Measurements from ENCODE around the gene PLPP7.
"Not testable (repeated sequence)": the region's sequence is repeated elsewhere in the genome, so short reads cannot be mapped to it uniquely, and the experiment has no call there.

PLPP7 gene

GRCh38 chr9:131260751-131261452 lies 28.6 kb upstream of the PLPP7 start:
- Mint-ChIP-seq H3K9me3 (no peaks in the 10 kb centered on the region), H3K4me3 (no peak overlapping the region), H3K27ac (peak overlapping the region; percentile 97), H3K36me3 (peaks cover 92% of the 10 kb centered on the region), H3K4me1 (peaks cover 67% of the 10 kb centered on the region)
- ATAC-seq (no peak), DNase-seq (ENCODE audit: low spot score in 2 of 2) (no peak)

GRCh38 chr9:131262327-131263032 lies 27.0 kb upstream of the PLPP7 start:
- Mint-ChIP-seq H3K9me3 (no peaks in the 10 kb centered on the region), H3K36me3 (peaks cover 96% of the 10 kb centered on the region), H3K4me1 (peaks cover 68% of the 10 kb centered on the region), H3K27ac (peak overlapping the region; percentile 97), H3K4me3 (no peak overlapping the region)
- ATAC-seq (no peak), DNase-seq (ENCODE audit: low spot score in 2 of 2) (no peak)

- H3K9me3 Mint-ChIP-seq; ATAC-seq; H3K4me3 Mint-ChIP-seq; DNase-seq (ENCODE audit: low spot score in 2 of 2): not testable (repeated sequence)
- H3K36me3 Mint-ChIP-seq: peaks cover 91% of the 10 kb centered on the region
- H3K4me1 Mint-ChIP-seq: peaks cover 64% of the 10 kb centered on the region
- H3K27ac Mint-ChIP-seq: peak overlapping the region; percentile 97
Measured at GRCh38 chr9:131263033-131263343, 26.5 kb upstream of the PLPP7 start.

GRCh38 chr9:131263701-131264100 lies 25.8 kb upstream of the PLPP7 start:
- H3K36me3 Mint-ChIP-seq: peaks cover 87% of the 10 kb centered on the region

GRCh38 chr9:131264231-131264630 lies 25.3 kb upstream of the PLPP7 start:
- peak overlapping the region; percentile 97 for H3K27ac Mint-ChIP-seq
- H3K4me1 Mint-ChIP-seq: peaks cover 71% of the 10 kb centered on the region
- DNase-seq (ENCODE audit: low spot score in 2 of 2) (no peak), ATAC-seq (peak; percentile 43)
- H3K36me3 Mint-ChIP-seq: peaks cover 87% of the 10 kb centered on the region
- H3K4me3 Mint-ChIP-seq: peak overlapping the region; percentile 98
- no peaks in the 10 kb centered on the region for H3K9me3 Mint-ChIP-seq

More at GRCh38 chr9:131263701-131264100, 25.8 kb upstream of the PLPP7 start:
- no peak for ATAC-seq
- H3K4me3 Mint-ChIP-seq: peak overlapping the region; percentile 98
- H3K4me1 Mint-ChIP-seq: peaks cover 68% of the 10 kb centered on the region
- no peak for DNase-seq (ENCODE audit: low spot score in 2 of 2)
- peak overlapping the region; percentile 97 for H3K27ac Mint-ChIP-seq
- no peaks in the 10 kb centered on the region for H3K9me3 Mint-ChIP-seq

- Mint-ChIP-seq H3K27ac (peak overlapping the region; percentile 97), H3K4me1 (peaks cover 78% of the 10 kb centered on the region), H3K36me3 (peaks cover 84% of the 10 kb centered on the region), H3K9me3 (no peaks in the 10 kb centered on the region), H3K4me3 (peak overlapping the region; percentile 98)
- DNase-seq (ENCODE audit: low spot score in 2 of 2) (no peak), ATAC-seq (peak; percentile 41)
Measured at GRCh38 chr9:131266266-131267229, 23.0 kb upstream of the PLPP7 start.

GRCh38 chr9:131270171-131271015 lies 19.1 kb upstream of the PLPP7 start:
- peaks cover 83% of the 10 kb centered on the region for H3K36me3 Mint-ChIP-seq
- peaks cover 70% of the 10 kb centered on the region for H3K4me1 Mint-ChIP-seq
- H3K27ac Mint-ChIP-seq: peak overlapping the region; percentile 97

GRCh38 chr9:131271016-131271273 lies 18.6 kb upstream of the PLPP7 start:
- not testable (repeated sequence) for ATAC-seq; DNase-seq (ENCODE audit: low spot score in 2 of 2); H3K9me3 Mint-ChIP-seq
- peaks cover 67% of the 10 kb centered on the region for H3K4me1 Mint-ChIP-seq
- peaks cover 86% of the 10 kb centered on the region for H3K36me3 Mint-ChIP-seq
- H3K27ac Mint-ChIP-seq: peak overlapping the region; percentile 97
- peak overlapping the region; percentile 98 for H3K4me3 Mint-ChIP-seq

More at GRCh38 chr9:131270171-131271015, 19.1 kb upstream of the PLPP7 start:
- peak in 1 of 2 donors; percentile 76 for DNase-seq (ENCODE audit: low spot score in 2 of 2)
- ATAC-seq: peak; percentile 36
- Mint-ChIP-seq H3K4me3 (peak overlapping the region; percentile 98), H3K9me3 (no peaks in the 10 kb centered on the region)

- peak overlapping the region; percentile 97 for H3K27ac Mint-ChIP-seq
- H3K4me3 Mint-ChIP-seq: peak overlapping the region; percentile 98
- DNase-seq (ENCODE audit: low spot score in 2 of 2): no peak
- no peaks in the 10 kb centered on the region for H3K9me3 Mint-ChIP-seq
- ATAC-seq: no peak
- peaks cover 61% of the 10 kb centered on the region for H3K4me1 Mint-ChIP-seq
- peaks cover 86% of the 10 kb centered on the region for H3K36me3 Mint-ChIP-seq
Measured at GRCh38 chr9:131271506-131271931, 18.0 kb upstream of the PLPP7 start.

GRCh38 chr9:131272212-131272611 lies 17.3 kb upstream of the PLPP7 start:
- Mint-ChIP-seq H3K9me3 (no peaks in the 10 kb centered on the region), H3K4me1 (peaks cover 54% of the 10 kb centered on the region), H3K4me3 (peak overlapping the region; percentile 98), H3K36me3 (peaks cover 79% of the 10 kb centered on the region), H3K27ac (peak overlapping the region; percentile 97)
- no peak for ATAC-seq
- DNase-seq (ENCODE audit: low spot score in 2 of 2): no peak

- no peak for ATAC-seq
- DNase-seq (ENCODE audit: low spot score in 2 of 2): peak in 1 of 2 donors; percentile 69
- H3K4me1 Mint-ChIP-seq: peaks cover 53% of the 10 kb centered on the region
- H3K9me3 Mint-ChIP-seq: no peaks in the 10 kb centered on the region
- H3K27ac Mint-ChIP-seq: peak overlapping the region; percentile 97
- peak overlapping the region; percentile 98 for H3K4me3 Mint-ChIP-seq
- peaks cover 77% of the 10 kb centered on the region for H3K36me3 Mint-ChIP-seq
Measured at GRCh38 chr9:131273146-131273855, 16.2 kb upstream of the PLPP7 start.

- Mint-ChIP-seq H3K36me3 (peaks cover 70% of the 10 kb centered on the region), H3K4me3 (peak overlapping the region; percentile 98), H3K4me1 (peaks cover 56% of the 10 kb centered on the region), H3K9me3 (no peaks in the 10 kb centered on the region), H3K27ac (peak overlapping the region; percentile 97)
- peak in 1 of 2 donors; percentile 65 for DNase-seq (ENCODE audit: low spot score in 2 of 2)
- no peak for ATAC-seq
Measured at GRCh38 chr9:131273856-131274673, 15.5 kb upstream of the PLPP7 start.

- peak in 1 of 2 donors; percentile 69 for DNase-seq (ENCODE audit: low spot score in 2 of 2)
- Mint-ChIP-seq H3K27ac (peak overlapping the region; percentile 97), H3K4me3 (peak overlapping the region; percentile 98), H3K4me1 (peaks cover 51% of the 10 kb centered on the region), H3K36me3 (peaks cover 64% of the 10 kb centered on the region), H3K9me3 (no peaks in the 10 kb centered on the region)
- peak; percentile 43 for ATAC-seq
Measured at GRCh38 chr9:131274674-131275331, 14.7 kb upstream of the PLPP7 start.

Data from stimulated activated effector memory CD8-positive, alpha-beta T cell treated with anti-CD3 and anti-CD28 coated beads, Interleukin-12 subunit alpha, Interleukin-12 subunit beta, amount 100 ng/mL, for 72 hours (primary cell).